ENCODE measurements around the gene SIDT1. TPM values are rescaled to one million over a fixed set of nuclear protein-coding genes. Genes with fewer than 3 reads are reported as not detected.

The SIDT1 gene
- total RNA-seq, 4 donors from 2014 or later: 35.6 to 134 (median 83.4) TPM

DNA sequence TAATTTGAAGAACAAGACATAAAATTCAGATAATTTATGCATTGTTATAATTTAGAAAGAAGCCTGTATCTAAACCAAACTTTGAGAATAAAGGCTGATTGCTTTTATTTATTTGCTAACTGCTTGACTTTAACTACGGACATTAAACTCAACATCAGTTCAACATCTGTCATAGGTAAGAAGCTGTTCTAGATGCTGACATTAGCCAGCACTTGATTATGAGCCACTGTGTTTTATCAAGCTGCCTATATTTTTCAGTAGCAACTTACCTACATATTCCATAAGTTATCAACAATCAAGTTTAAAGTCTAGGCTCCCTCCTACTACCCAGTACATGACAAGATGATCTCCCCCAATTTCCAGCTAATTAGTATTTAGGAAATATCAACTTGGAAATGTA, 122.0 kb downstream of the SIDT1 start:
- TF ChIP-seq POLR2AphosphoS5 (IDR thresholded peaks at IDR 0.05): peak in 1 of 3 donors; percentile 20
- TF ChIP-seq POLR2A (IDR thresholded peaks at IDR 0.05): no peak
- Histone ChIP-seq H3K9me3 (no peaks in the 10 kb centered on the region), H3K4me1 (peaks cover 0 to 6% (median 0%) of the 10 kb centered on the region in 4 donors), H3K27ac (no peak overlapping the region), H3K36me3 (no peaks in the 10 kb centered on the region), H3K27me3 (no peaks in the 10 kb centered on the region), H3K4me3 (no peak overlapping the region)
- no peak for DNase-seq
- 71 to 72% methylated on average over 1 of the region's 1 CpG for WGBS, 2 donors (ENCODE audit: low coverage in 1 of 2)
- in situ Hi-C loops (cut with MboI; ENCODE audit: low pct_ligation_motif_present in 1 of 4, low pct_unique_long_range_greater_than_20kb in 1 of 4, low sequenced_read_pairs in 3 of 4) (no loop called here), intact Hi-C loops (cut with DNase I; ENCODE audit: low total_unique reads) (no loop called here)

DNA sequence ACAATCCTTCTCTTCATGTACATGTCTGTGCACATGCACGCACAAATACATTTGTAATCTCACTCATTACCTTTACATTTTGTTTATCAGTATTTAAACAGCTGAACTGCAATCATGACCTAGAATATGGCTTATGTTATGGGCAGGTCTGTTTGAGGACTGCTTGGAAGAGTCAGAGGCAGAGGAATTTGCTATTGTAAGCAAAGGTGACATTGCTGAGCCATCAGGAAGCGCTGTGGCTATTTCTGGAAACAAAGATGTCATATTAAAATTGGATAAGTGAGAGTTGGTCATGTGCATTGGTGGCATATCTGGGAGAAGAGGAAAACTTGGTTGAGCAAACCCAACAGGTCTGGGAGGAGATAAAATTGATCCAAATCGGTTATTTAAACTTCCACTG, 122.5 kb downstream of the SIDT1 start:
- Histone ChIP-seq H3K27ac (peak overlapping the region in 1 of 4 donors; percentile 9), H3K36me3 (no peaks in the 10 kb centered on the region), H3K4me3 (no peak overlapping the region), H3K4me1 (peaks cover 0 to 3% (median 0%) of the 10 kb centered on the region in 4 donors), H3K27me3 (no peaks in the 10 kb centered on the region), H3K9me3 (no peaks in the 10 kb centered on the region)
- in situ Hi-C loops (cut with MboI; ENCODE audit: low pct_ligation_motif_present in 1 of 4, low pct_unique_long_range_greater_than_20kb in 1 of 4, low sequenced_read_pairs in 3 of 4): no loop called here
- WGBS, 2 donors (ENCODE audit: low coverage in 1 of 2): 57 to 77% methylated on average over 3 of the region's 3 CpGs
- intact Hi-C loops (cut with DNase I; ENCODE audit: low total_unique reads): no loop called here
- TF ChIP-seq POLR2AphosphoS5 (IDR thresholded peaks at IDR 0.05) (no peak), POLR2A (IDR thresholded peaks at IDR 0.05) (no peak), EP300 (IDR thresholded peaks at IDR 0.05; ENCODE audit: low read depth) (no peak)
- TF ChIP-seq, protein P1, sequence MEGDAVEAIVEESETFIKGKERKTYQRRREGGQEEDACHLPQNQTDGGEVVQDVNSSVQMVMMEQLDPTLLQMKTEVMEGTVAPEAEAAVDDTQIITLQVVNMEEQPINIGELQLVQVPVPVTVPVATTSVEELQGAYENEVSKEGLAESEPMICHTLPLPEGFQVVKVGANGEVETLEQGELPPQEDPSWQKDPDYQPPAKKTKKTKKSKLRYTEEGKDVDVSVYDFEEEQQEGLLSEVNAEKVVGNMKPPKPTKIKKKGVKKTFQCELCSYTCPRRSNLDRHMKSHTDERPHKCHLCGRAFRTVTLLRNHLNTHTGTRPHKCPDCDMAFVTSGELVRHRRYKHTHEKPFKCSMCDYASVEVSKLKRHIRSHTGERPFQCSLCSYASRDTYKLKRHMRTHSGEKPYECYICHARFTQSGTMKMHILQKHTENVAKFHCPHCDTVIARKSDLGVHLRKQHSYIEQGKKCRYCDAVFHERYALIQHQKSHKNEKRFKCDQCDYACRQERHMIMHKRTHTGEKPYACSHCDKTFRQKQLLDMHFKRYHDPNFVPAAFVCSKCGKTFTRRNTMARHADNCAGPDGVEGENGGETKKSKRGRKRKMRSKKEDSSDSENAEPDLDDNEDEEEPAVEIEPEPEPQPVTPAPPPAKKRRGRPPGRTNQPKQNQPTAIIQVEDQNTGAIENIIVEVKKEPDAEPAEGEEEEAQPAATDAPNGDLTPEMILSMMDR (IDR thresholded peaks at IDR 0.05): no peak
- DNase-seq: no peak

DNA sequence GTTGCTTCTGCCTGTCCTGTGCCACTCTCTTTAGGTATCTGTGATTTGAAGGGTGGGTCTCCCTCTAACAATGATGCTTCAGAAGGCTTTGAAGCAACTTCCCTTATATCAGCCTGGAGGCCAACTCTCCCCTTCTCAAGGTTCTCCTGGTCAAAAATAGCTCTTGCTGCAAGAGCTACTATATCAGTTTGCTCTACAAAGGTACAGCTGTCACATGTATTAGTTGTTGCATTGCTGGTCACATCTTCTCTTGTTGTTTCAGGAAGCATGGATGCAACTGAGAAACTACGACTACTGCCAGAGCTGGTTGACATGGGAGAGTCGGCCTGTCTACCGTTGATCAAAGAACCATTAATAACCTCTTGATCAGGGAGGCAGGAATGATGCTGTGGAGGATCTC, 125.8 kb downstream of the SIDT1 start:
- H3K27ac ChIP-seq: no peak overlapping the region
- no peak for DNase-seq
- no peaks in the 10 kb centered on the region for H3K9me3 ChIP-seq
- in situ Hi-C loops (cut with MboI; ENCODE audit: low pct_ligation_motif_present in 1 of 4, low pct_unique_long_range_greater_than_20kb in 1 of 4, low sequenced_read_pairs in 3 of 4) (no loop called here), intact Hi-C loops (cut with DNase I; ENCODE audit: low total_unique reads) (no loop called here)
- H3K27me3 ChIP-seq: no peaks in the 10 kb centered on the region
- peaks cover 0 to 9% (median 5%) of the 10 kb centered on the region in 4 donors for H3K4me1 ChIP-seq
- WGBS, 2 donors (ENCODE audit: low coverage in 1 of 2): 94% methylated on average over 3 of the region's 3 CpGs; no CpG with 5 or more reads in 1 of the 2 donors
- H3K4me3 ChIP-seq: no peak overlapping the region
- H3K36me3 ChIP-seq: peaks cover 0 to 5% (median 0%) of the 10 kb centered on the region in 4 donors
- no peak for TF ChIP-seq POLR2AphosphoS5 (IDR thresholded peaks at IDR 0.05)
- TF ChIP-seq, protein P1 (IDR thresholded peaks at IDR 0.05): no peak
- no peak for TF ChIP-seq EP300 (IDR thresholded peaks at IDR 0.05; ENCODE audit: low read depth)
- no peak for TF ChIP-seq POLR2A (IDR thresholded peaks at IDR 0.05)

DNA sequence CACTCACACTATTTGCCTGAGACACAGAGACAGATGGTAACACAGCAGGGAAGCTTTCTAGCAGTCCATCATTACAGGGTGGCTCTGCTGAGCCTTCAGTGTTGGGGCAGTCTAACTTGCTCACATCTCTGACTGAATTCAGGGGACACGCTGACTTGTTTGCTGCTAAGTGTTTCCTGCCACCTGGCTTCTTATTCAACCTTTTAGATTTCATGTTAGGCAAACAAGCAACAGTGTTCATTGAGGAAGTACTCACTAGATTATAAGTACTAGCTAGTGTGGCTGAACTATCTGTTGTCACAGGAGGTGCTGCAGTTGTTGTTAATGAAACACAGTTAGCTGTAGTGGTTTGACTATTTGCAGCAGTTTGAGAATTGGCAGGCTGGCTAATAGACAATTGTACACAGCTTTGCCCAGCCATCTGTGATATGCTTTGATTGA, 126.8 kb downstream of the SIDT1 start:
- no peaks in the 10 kb centered on the region for H3K27me3 ChIP-seq
- H3K9me3 ChIP-seq: no peaks in the 10 kb centered on the region
- peaks cover 0 to 5% (median 0%) of the 10 kb centered on the region in 4 donors for H3K36me3 ChIP-seq
- intact Hi-C loops (cut with DNase I; ENCODE audit: low total_unique reads) (no loop called here), in situ Hi-C loops (cut with MboI; ENCODE audit: low pct_ligation_motif_present in 1 of 4, low pct_unique_long_range_greater_than_20kb in 1 of 4, low sequenced_read_pairs in 3 of 4) (no loop called here)
- peaks cover 0 to 18% (median 10%) of the 10 kb centered on the region in 4 donors for H3K4me1 ChIP-seq
- TF ChIP-seq POLR2A (IDR thresholded peaks at IDR 0.05) (no peak), POLR2AphosphoS5 (IDR thresholded peaks at IDR 0.05) (no peak), EP300 (IDR thresholded peaks at IDR 0.05; ENCODE audit: low read depth) (no peak)
- TF ChIP-seq, protein P1 (IDR thresholded peaks at IDR 0.05): no peak
- H3K27ac ChIP-seq: no peak overlapping the region
- DNase-seq: no peak
- no peak overlapping the region for H3K4me3 ChIP-seq
- 50 to 53% methylated on average over 1 of the region's 1 CpG for WGBS, 2 donors (ENCODE audit: low coverage in 1 of 2)

DNA sequence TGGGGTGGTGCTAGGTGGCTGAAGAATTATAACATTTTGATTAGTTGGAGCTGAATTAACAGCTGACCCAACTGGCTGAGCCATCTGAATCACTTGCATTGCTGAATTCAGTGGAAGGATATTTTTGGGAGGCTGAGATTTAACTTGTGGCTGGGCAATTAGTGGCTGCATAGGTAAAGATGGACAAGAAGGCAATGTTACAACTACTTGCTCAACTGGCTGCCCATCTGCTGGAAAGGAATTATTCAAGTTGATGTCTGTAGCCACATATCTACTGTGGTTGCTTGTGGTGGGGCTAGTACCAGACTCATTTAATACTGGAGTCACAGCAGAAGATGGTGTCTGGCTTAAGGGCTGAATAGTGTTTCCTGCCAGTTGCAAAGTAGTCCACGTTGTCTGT, 127.6 kb downstream of the SIDT1 start:
- Histone ChIP-seq H3K27me3 (no peaks in the 10 kb centered on the region), H3K27ac (peak overlapping the region; percentile 6 to 58 (median 48)), H3K9me3 (no peaks in the 10 kb centered on the region), H3K36me3 (peaks cover 0 to 5% (median 0%) of the 10 kb centered on the region in 4 donors), H3K4me1 (peaks cover 0 to 24% (median 17%) of the 10 kb centered on the region in 4 donors), H3K4me3 (no peak overlapping the region)
- intact Hi-C loops (cut with DNase I; ENCODE audit: low total_unique reads) (no loop called here), in situ Hi-C loops (cut with MboI; ENCODE audit: low pct_ligation_motif_present in 1 of 4, low pct_unique_long_range_greater_than_20kb in 1 of 4, low sequenced_read_pairs in 3 of 4) (no loop called here)
- TF ChIP-seq POLR2A (IDR thresholded peaks at IDR 0.05): no peak
- no peak for TF ChIP-seq EP300 (IDR thresholded peaks at IDR 0.05; ENCODE audit: low read depth)
- 58% methylated on average over 1 of the region's 1 CpG; no CpG with 5 or more reads in 1 of the 2 donors for WGBS, 2 donors (ENCODE audit: low coverage in 1 of 2)
- DNase-seq: no peak

Data from transverse colon (tissue), 4 donors.